Stimulated activated CD4-positive, alpha-beta T cell treated with anti-CD3 and anti-CD28 coated beads, Interleukin-15, amount 100 ng/mL, for 24 hours (primary cell): Measurements from ENCODE around the gene ZNF593OS.

ENCODE experiments used
- DNase-seq: peaks from one replicate; pipeline ENCODE4 v3.0.0-alpha.2; 2020

Gene ZNF593OS

GRCh38 chr1:26158908-26159742, 12.5 kb downstream of the ZNF593OS start, which contains the start of gene FAM110D:
TSS of gene FAM110D (plus strand) at chr1:26159079. CDS start at chr1:26161292, 2,213 bp downstream.
- no peak for DNase-seq

DNA sequence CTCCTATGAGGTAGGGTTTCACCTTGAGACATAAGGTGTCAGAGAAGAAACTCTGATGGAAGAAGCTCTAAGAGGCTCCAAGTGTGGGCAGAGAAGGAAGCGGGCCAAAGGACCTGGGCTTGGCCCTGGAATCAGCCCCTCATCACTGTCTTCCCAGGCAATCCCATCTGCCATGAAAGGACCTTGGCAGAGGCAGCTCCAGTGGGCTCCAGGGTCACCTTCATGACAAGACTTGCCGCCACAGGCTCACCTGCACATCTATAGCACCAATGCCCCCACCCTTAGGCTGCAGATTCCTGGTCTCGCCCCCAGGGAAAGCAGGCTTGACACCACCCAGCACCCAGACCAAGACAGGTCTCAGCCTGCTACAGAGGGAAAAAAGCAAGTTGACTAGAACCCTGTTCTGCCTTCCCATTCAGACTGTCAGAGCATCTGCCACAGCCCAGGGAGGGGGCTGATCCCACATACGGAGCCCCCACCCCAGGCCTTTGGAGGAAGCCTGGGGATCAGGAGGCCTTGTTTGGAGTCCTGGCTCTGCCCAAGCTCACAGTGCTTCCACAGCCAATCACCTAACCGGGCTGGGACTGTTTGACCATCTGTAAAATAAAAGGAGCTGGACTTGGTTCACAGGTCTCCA, 13.2 kb downstream of the ZNF593OS start:
- DNase-seq = no peak

DNA sequence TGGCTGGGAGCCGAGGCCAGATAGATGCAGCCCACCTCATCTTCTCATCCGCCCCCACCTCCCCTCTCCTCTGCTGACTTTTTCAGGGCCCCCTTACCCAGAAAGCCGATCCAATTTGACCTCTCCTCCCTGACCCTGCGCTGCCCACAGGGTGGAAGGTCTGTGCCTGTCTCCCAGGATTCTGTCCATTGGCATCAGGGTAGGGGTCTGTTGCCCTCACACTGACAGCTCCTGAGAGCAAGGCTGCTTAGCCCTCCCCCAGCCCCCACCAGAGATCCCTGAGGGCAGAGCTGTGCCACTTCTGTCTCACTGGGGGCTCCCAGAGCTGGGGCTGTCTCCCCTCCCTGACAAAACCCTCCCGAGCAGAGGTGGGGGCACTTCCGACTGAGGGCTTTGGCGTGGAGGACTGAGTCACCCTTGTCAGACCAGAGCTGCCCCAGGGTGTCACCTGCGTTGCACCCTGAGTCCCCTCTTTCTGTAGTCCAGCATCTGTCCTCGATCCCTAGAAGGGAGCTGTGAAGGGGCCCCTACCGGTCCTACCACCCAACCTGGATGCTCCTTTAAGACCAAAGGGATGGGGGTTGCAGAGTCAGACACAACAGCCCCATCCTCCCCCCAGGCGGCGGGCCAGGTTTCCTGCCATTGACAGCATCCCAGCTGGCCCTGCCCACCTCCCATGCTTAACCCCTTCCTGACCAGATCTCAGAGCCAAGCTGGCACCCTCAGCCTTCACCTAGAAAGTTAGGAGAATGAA, 15.2 kb downstream of the ZNF593OS start:
- no peak for DNase-seq

GRCh38 chr1:26155370-26156284, 16.0 kb downstream of the ZNF593OS start:
- no peak for DNase-seq

DNA sequence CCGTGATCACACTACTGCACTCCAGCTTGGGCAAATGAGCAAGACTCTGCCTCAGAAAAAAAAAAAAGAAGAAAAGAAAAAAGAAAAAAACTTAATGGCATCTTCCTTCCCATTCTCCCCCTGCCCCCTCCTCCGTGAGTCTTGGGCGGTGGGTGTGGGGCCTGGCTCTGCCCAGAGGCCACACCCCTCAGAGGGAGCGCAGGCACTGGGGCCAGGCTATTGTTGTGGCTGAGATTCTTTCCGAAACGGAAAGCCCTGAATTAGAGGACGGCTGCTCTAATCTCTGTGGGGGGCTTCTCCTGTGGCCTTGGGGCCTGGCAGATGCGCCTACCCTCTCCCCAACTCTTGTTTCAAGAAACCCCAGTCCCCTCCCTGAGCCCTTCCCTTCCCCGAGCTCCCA, 16.9 kb downstream of the ZNF593OS start:
- no peak for DNase-seq

GRCh38 chr1:26153966-26154532, 17.6 kb downstream of the ZNF593OS start:
- DNase-seq = no peak

DNA sequence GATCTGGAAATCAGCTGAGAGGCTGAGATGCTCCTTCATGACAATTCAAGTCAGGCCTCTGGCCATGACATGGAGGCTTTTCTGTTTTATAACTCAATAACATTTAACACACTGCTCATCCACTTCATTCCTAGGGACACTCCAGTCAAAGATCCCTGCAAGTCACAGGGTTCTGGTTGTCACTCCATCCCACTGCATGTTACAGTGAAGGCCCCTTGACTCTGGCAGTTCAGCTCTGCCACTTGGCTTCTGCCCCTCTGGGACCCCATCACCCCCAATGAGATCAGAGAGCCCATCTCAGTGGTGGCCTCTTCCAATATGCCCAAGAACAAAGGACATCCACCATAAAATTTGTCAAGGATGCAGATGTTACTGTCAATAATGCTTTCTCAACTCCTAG, 22.7 kb downstream of the ZNF593OS start:
- no peak for DNase-seq

DNA sequence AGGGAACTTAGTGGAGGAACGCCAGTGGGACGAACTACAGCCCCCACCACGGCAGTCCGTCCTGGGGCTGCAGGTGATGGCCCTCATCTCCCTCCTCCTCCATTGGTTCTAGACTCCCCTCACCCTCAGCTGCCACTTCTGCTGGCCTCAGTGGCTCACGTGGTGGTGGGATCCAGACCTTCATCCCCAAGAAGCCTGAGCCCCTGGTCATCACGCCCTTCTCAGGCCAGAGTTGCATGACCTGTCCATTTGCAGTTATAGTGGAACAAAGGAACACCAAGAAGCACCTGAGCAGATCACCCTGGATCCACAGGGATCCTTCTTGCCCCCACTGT, 25.7 kb downstream of the ZNF593OS start:
- DNase-seq = no peak

- peak; percentile 83 for DNase-seq
Measured at GRCh38 chr1:26145041-26145959, 26.3 kb downstream of the ZNF593OS start.

GRCh38 chr1:26142159-26142558, 29.5 kb downstream of the ZNF593OS start:
- DNase-seq = no peak

DNA sequence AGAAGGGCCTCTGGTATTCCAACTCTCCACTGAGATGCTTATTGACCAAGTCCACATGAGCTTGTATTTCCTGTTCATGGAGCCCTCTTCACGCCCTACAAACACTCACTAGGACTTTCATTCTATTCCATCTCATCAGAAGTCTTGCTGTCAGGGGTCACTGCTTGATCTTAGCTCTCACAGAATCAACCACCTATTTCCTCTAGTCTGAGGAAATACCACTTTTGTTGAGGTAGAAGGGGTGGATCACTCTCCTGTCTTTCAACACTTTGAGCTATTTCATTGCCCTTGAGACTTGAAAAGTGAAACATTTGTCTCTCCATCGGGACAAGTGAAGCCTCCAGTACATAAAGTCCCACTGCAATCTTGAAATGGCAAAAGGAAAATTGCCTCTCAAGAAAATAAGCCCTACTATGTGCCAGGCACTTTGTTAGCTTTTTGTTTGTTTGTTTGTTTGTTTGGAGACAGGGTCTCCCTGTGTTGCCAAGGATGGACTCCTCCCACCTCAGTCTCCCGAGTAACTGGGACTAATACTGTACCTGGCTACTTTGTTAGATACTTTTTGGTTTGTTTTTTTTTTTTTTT, 32.6 kb downstream of the ZNF593OS start:
- DNase-seq = no peak

- no peak for DNase-seq
Measured at GRCh38 chr1:26134466-26134865, 37.2 kb downstream of the ZNF593OS start.

DNA sequence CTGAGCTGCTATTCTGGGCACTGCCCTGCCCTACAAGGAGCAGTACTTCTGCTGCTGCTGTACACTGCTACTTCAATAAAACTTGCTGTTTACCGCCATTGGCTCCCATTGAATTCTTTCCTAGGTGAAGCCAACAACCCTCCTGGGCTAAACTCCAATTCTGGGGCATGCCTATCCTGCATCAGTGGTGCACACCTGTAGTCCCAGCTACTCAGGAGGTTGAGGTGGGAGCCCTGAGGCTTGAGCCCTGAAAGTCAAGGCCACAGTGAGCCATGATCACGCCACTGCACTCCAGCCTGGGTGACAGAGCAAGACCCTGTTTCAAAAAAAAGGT, 38.8 kb downstream of the ZNF593OS start:
- DNase-seq = no peak

GRCh38 chr1:26132128-26132833, 39.4 kb downstream of the ZNF593OS start:
- no peak for DNase-seq

- DNase-seq = no peak
Measured at GRCh38 chr1:26130695-26131094, 40.9 kb downstream of the ZNF593OS start.

- DNase-seq = no peak
Measured at GRCh38 chr1:26129778-26130177, 41.9 kb downstream of the ZNF593OS start.

DNA sequence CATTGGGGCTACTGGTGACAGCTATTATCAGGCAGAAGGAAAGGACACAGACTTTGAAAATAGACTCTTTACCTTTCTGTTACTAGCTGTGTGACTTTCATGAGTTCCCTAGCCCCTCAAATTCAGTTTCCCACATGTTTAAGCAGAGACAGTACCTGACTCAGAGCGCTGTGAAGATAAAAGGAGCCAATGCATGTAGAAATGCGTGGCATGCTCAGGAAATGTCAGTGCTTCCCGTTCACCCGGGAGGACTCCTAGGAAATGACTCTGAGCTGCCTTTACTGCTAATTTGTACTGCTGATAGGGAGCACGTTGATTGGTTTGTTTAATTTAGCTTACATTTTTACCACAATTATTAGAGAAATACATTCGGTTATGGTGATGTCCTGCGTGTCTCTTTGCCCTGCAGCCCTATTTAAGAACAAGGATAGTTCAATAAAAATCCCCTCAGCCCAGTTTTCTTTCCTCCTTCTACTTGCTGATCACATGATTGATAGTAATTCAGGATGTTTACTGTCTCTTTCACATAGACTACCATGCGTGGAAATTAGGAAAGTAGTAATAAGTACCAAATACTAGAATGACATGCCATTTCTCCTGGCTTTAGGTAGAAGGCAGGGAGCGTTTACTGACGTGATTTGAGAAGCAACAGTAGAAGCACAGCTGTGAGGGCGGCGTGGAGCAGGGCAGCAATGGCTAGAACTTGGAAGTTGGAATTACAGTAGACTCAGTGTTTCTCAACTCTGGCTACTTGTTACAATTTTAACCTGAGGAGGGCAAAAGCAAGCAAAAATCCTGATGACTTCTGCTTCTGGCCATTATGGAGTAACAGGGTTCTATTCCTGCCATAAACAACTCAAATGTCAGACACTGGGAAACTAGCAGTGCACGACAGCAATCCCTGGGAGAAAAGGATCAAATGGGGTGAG, 44.1 kb downstream of the ZNF593OS start:
- DNase-seq = peak; percentile 9

- DNase-seq = peak; percentile 36
Measured at GRCh38 chr1:26126321-26127084, 45.1 kb downstream of the ZNF593OS start.
